ENCODE results near the gene COL27A1.

The COL27A1 gene

GRCh38 chr9:114357360-114357759, 202.0 kb downstream of the COL27A1 start:
- Histone ChIP-seq H3K4ac (ENCODE audit: low read length) (no peak overlapping the region), H3K9me3 (replicated peaks in 1 of 2; ENCODE audit: control insufficient read depth in 2 of 2, insufficient read depth in 1 of 2, low read depth in 1 of 2, low read length in 2 of 2) (no peaks in the 10 kb centered on the region), H3K36me3 (replicated peaks in 1 of 2; ENCODE audit: control insufficient read depth in 2 of 2, insufficient read depth in 2 of 2, low read length in 2 of 2) (peaks cover 24 to 79% of the 10 kb centered on the region in 2 donors), H2AFZ (ENCODE audit: low read length) (no peak overlapping the region), H3K4me3 (ENCODE audit: low read length in 2 of 2) (no peak overlapping the region), H2AK5ac (ENCODE audit: low read depth, low read length) (no peak overlapping the region), H2BK15ac (ENCODE audit: low read length) (no peak overlapping the region), H3K4me2 (ENCODE audit: insufficient read depth, low read length, poor library complexity, severe bottlenecking) (no peak overlapping the region), H3K27ac (replicated peaks; ENCODE audit: low read length) (no peak overlapping the region), H3K18ac (ENCODE audit: low read length) (no peak overlapping the region), H3K79me1 (ENCODE audit: low read depth, low read length) (no peaks in the 10 kb centered on the region), H3K4me1 (ENCODE audit: control insufficient read depth in 2 of 2, insufficient read depth in 1 of 2, low read depth in 1 of 2, low read length in 2 of 2) (no peaks in the 10 kb centered on the region), H4K91ac (ENCODE audit: low read depth, low read length, poor library complexity) (no peak overlapping the region), H3K27me3 (ENCODE audit: control insufficient read depth in 3 of 3, insufficient read depth in 3 of 3, low read depth in 1 of 3, low read length in 3 of 3) (no peaks in the 10 kb centered on the region), H2BK12ac (ENCODE audit: low read length) (no peak overlapping the region), H3K14ac (ENCODE audit: low read length) (no peak overlapping the region), H3K9ac (ENCODE audit: low read depth, low read length, poor library complexity) (no peak overlapping the region), H4K8ac (ENCODE audit: low read depth, low read length) (no peak overlapping the region), H2BK5ac (ENCODE audit: low read length) (no peak overlapping the region), H3K23ac (ENCODE audit: low read depth, low read length, poor library complexity) (no peak overlapping the region), H2BK120ac (ENCODE audit: low read depth, low read length) (no peak overlapping the region)
- DNase-seq (ENCODE audit: low spot score) = no peak
- WGBS, 2 donors (ENCODE audit: extremely low coverage in 2 of 2, insufficient read length in 2 of 2, insufficient replicate concordance in 1 of 2) = no CpG with 5 or more reads among the region's 6 CpGs

GRCh38 chr9:114357911-114358328, 202.6 kb downstream of the COL27A1 start:
- peak overlapping the region; percentile 49 for H4K8ac ChIP-seq (ENCODE audit: low read depth, low read length)
- H3K18ac ChIP-seq (ENCODE audit: low read length) = no peak overlapping the region
- no peak overlapping the region for H4K91ac ChIP-seq (ENCODE audit: low read depth, low read length, poor library complexity)
- no peak overlapping the region for H2BK120ac ChIP-seq (ENCODE audit: low read depth, low read length)
- H2BK5ac ChIP-seq (ENCODE audit: low read length) = no peak overlapping the region
- no peak overlapping the region for H3K27ac ChIP-seq (replicated peaks; ENCODE audit: low read length)
- no peak overlapping the region for H2AK5ac ChIP-seq (ENCODE audit: low read depth, low read length)
- no peak overlapping the region for H3K4me3 ChIP-seq (ENCODE audit: low read length in 2 of 2)
- H3K4me2 ChIP-seq (ENCODE audit: insufficient read depth, low read length, poor library complexity, severe bottlenecking) = no peak overlapping the region
- WGBS, 2 donors (ENCODE audit: extremely low coverage in 2 of 2, insufficient read length in 2 of 2, insufficient replicate concordance in 1 of 2) = no CpG with 5 or more reads among the region's 9 CpGs
- no peak overlapping the region for H2BK12ac ChIP-seq (ENCODE audit: low read length)
- no peak overlapping the region for H2BK15ac ChIP-seq (ENCODE audit: low read length)
- H3K79me1 ChIP-seq (ENCODE audit: low read depth, low read length) = no peaks in the 10 kb centered on the region
- no peak overlapping the region for H3K14ac ChIP-seq (ENCODE audit: low read length)
- H3K9ac ChIP-seq (ENCODE audit: low read depth, low read length, poor library complexity) = peak overlapping the region; percentile 14
- H3K27me3 ChIP-seq (ENCODE audit: control insufficient read depth in 3 of 3, insufficient read depth in 3 of 3, low read depth in 1 of 3, low read length in 3 of 3) = no peaks in the 10 kb centered on the region
- no peak for DNase-seq (ENCODE audit: low spot score)
- H3K4me1 ChIP-seq (ENCODE audit: control insufficient read depth in 2 of 2, insufficient read depth in 1 of 2, low read depth in 1 of 2, low read length in 2 of 2) = no peaks in the 10 kb centered on the region
- H3K23ac ChIP-seq (ENCODE audit: low read depth, low read length, poor library complexity) = no peak overlapping the region
- no peak overlapping the region for H2AFZ ChIP-seq (ENCODE audit: low read length)
- peaks cover 24 to 82% of the 10 kb centered on the region in 2 donors for H3K36me3 ChIP-seq (replicated peaks in 1 of 2; ENCODE audit: control insufficient read depth in 2 of 2, insufficient read depth in 2 of 2, low read length in 2 of 2)
- no peaks in the 10 kb centered on the region for H3K9me3 ChIP-seq (replicated peaks in 1 of 2; ENCODE audit: control insufficient read depth in 2 of 2, insufficient read depth in 1 of 2, low read depth in 1 of 2, low read length in 2 of 2)
- no peak overlapping the region for H3K4ac ChIP-seq (ENCODE audit: low read length)

GRCh38 chr9:114359801-114360200, 204.5 kb downstream of the COL27A1 start:
- Histone ChIP-seq H2AFZ (ENCODE audit: low read length) (no peak overlapping the region), H3K79me1 (ENCODE audit: low read depth, low read length) (no peaks in the 10 kb centered on the region), H3K36me3 (replicated peaks in 1 of 2; ENCODE audit: control insufficient read depth in 2 of 2, insufficient read depth in 2 of 2, low read length in 2 of 2) (peaks cover 28 to 79% of the 10 kb centered on the region in 2 donors), H2BK15ac (ENCODE audit: low read length) (no peak overlapping the region), H2AK5ac (ENCODE audit: low read depth, low read length) (no peak overlapping the region), H4K8ac (ENCODE audit: low read depth, low read length) (no peak overlapping the region), H3K23ac (ENCODE audit: low read depth, low read length, poor library complexity) (no peak overlapping the region), H4K91ac (ENCODE audit: low read depth, low read length, poor library complexity) (no peak overlapping the region), H3K27me3 (ENCODE audit: control insufficient read depth in 3 of 3, insufficient read depth in 3 of 3, low read depth in 1 of 3, low read length in 3 of 3) (no peaks in the 10 kb centered on the region), H3K4ac (ENCODE audit: low read length) (no peak overlapping the region), H3K4me3 (ENCODE audit: low read length in 2 of 2) (peak overlapping the region in 1 of 2 donors; percentile 26), H3K14ac (ENCODE audit: low read length) (no peak overlapping the region), H2BK120ac (ENCODE audit: low read depth, low read length) (no peak overlapping the region), H2BK12ac (ENCODE audit: low read length) (no peak overlapping the region), H3K9ac (ENCODE audit: low read depth, low read length, poor library complexity) (no peak overlapping the region), H3K9me3 (replicated peaks in 1 of 2; ENCODE audit: control insufficient read depth in 2 of 2, insufficient read depth in 1 of 2, low read depth in 1 of 2, low read length in 2 of 2) (no peaks in the 10 kb centered on the region), H3K4me1 (ENCODE audit: control insufficient read depth in 2 of 2, insufficient read depth in 1 of 2, low read depth in 1 of 2, low read length in 2 of 2) (no peaks in the 10 kb centered on the region), H3K27ac (replicated peaks; ENCODE audit: low read length) (no peak overlapping the region), H3K18ac (ENCODE audit: low read length) (no peak overlapping the region), H2BK5ac (ENCODE audit: low read length) (no peak overlapping the region), H3K4me2 (ENCODE audit: insufficient read depth, low read length, poor library complexity, severe bottlenecking) (no peak overlapping the region)
- no CpG with 5 or more reads among the region's 7 CpGs for WGBS, 2 donors (ENCODE audit: extremely low coverage in 2 of 2, insufficient read length in 2 of 2, insufficient replicate concordance in 1 of 2)
- DNase-seq (ENCODE audit: low spot score) = no peak

GRCh38 chr9:114361542-114361941, 206.2 kb downstream of the COL27A1 start:
- H4K91ac ChIP-seq (ENCODE audit: low read depth, low read length, poor library complexity) = no peak overlapping the region
- no peaks in the 10 kb centered on the region for H3K27me3 ChIP-seq (ENCODE audit: control insufficient read depth in 3 of 3, insufficient read depth in 3 of 3, low read depth in 1 of 3, low read length in 3 of 3)
- no peak overlapping the region for H3K14ac ChIP-seq (ENCODE audit: low read length)
- no peak overlapping the region for H3K27ac ChIP-seq (replicated peaks; ENCODE audit: low read length)
- H2BK15ac ChIP-seq (ENCODE audit: low read length) = no peak overlapping the region
- no peaks in the 10 kb centered on the region for H3K9me3 ChIP-seq (replicated peaks in 1 of 2; ENCODE audit: control insufficient read depth in 2 of 2, insufficient read depth in 1 of 2, low read depth in 1 of 2, low read length in 2 of 2)
- no peak for DNase-seq (ENCODE audit: low spot score)
- H3K23ac ChIP-seq (ENCODE audit: low read depth, low read length, poor library complexity) = no peak overlapping the region
- H3K4me1 ChIP-seq (ENCODE audit: control insufficient read depth in 2 of 2, insufficient read depth in 1 of 2, low read depth in 1 of 2, low read length in 2 of 2) = no peaks in the 10 kb centered on the region
- no CpG with 5 or more reads among the region's 7 CpGs for WGBS, 2 donors (ENCODE audit: extremely low coverage in 2 of 2, insufficient read length in 2 of 2, insufficient replicate concordance in 1 of 2)
- H3K18ac ChIP-seq (ENCODE audit: low read length) = no peak overlapping the region
- no peak overlapping the region for H3K4ac ChIP-seq (ENCODE audit: low read length)
- H2AK5ac ChIP-seq (ENCODE audit: low read depth, low read length) = no peak overlapping the region
- no peak overlapping the region for H3K4me3 ChIP-seq (ENCODE audit: low read length in 2 of 2)
- no peak overlapping the region for H2AFZ ChIP-seq (ENCODE audit: low read length)
- no peak overlapping the region for H3K4me2 ChIP-seq (ENCODE audit: insufficient read depth, low read length, poor library complexity, severe bottlenecking)
- H2BK12ac ChIP-seq (ENCODE audit: low read length) = no peak overlapping the region
- no peak overlapping the region for H4K8ac ChIP-seq (ENCODE audit: low read depth, low read length)
- H2BK120ac ChIP-seq (ENCODE audit: low read depth, low read length) = no peak overlapping the region
- no peaks in the 10 kb centered on the region for H3K79me1 ChIP-seq (ENCODE audit: low read depth, low read length)
- H2BK5ac ChIP-seq (ENCODE audit: low read length) = no peak overlapping the region
- no peak overlapping the region for H3K9ac ChIP-seq (ENCODE audit: low read depth, low read length, poor library complexity)
- peaks cover 23 to 69% of the 10 kb centered on the region in 2 donors for H3K36me3 ChIP-seq (replicated peaks in 1 of 2; ENCODE audit: control insufficient read depth in 2 of 2, insufficient read depth in 2 of 2, low read length in 2 of 2)

Data from neuronal stem cell (in vitro differentiated cells).